Measurements from ENCODE around the gene NDUFAF8. TPM values are rescaled to one million over a fixed set of nuclear protein-coding genes. Genes with fewer than 3 reads are reported as not detected.

Gene NDUFAF8, protein sequence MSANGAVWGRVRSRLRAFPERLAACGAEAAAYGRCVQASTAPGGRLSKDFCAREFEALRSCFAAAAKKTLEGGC
- total RNA-seq (2022; extraction: Qiagen RNA extraction), result 99.5 to 232 TPM (median 212 TPM) in 5 replicates

DNA sequence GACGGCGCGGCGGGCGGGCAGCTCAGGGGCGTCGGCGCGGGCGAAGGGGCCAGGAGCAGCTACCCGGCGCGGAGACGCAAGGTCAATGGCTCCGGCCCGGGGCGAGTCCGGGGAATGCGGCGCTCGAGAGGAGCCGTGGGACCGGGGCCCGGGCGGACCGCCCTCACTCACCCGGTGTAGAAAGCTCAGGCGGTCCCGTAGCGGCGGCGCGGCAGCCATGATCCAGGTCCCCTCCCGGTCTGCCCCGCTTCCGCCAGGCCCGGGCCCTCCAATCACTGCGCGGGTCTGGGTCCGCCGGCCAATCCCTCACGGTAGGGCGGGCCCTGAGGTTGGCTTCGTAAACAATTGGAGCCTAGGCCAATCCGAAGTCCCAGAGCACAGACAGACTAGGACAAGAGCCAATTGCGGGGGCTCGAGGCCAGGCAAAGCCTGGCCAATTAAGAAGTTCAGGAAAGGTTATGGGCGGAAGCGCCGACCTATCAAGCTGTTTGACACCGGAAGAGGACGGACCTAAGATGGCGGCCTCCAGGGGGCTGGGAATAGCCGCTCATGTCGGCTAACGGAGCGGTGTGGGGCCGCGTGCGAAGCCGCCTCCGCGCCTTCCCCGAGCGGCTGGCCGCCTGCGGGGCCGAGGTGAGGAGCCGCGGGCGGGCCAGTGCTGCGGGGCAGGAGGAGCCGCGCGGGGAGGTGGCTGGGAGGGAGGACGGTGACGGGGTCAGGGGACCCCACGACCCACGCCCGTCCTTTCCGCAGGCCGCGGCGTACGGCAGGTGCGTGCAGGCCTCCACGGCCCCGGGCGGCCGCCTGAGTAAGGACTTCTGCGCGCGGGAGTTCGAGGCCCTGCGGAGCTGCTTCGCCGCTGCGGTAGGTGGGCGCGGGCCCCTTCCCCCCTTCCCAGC is at the start of gene NDUFAF8, which contains the start of gene TEPSIN:
TSS of gene NDUFAF8 (plus strand) at position 504 of the 899 bp plus-strand sequence. CDS start at position 550, 46 bp downstream.
TSS of gene TEPSIN (minus strand) at position 241 of the 899 bp plus-strand sequence. CDS start at position 219, 22 bp downstream.

DNA sequence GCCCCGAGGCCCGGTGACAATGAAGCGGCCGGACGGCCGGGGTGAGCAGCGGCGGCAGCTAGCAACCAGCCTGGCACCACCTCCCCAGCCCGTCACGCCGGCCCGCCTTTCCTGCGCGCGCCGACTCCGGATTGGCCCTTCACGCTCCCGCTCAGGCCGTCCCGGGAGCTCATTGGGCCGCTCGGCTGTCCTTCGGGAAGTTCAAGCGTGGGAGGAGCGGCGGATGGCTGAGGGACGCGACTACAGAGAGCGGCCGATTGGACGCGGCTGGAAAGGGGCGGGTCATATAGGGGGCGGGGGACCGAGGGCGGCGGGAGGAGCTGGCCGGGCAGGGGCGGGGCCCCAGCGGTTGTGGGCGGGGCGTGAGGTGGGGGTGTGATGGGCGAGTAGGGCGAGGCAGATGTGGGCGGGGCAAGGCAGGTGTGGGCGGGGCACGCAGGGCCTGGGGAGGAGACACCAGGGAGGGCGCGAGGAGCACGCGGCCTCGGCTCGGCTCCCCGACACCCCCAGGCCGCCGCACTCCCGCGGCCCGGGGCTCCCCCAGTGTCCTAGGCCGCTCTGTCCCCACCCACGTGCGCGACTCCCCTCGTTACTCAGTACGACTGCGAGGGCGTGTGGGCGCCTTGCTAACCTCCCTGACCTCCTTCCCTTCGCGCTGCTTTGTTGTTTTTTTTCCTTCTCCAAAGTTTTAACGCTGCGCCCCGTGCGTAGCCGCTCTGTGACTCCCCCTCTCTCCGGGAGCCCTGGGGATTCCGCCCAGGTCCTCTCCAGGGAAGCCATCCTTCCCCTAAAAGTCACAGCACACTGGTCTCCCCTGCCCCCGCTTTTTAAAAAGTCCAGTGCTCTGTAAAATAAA is 16.0 kb upstream of the NDUFAF8 start, which contains the start of gene CEP131:
TSS of gene CEP131 (minus strand) at position 60 of the 856 bp plus-strand sequence. CDS start 2,909 bp downstream, outside the sequence.

Other genes starting within 250 kb of the NDUFAF8 start
- 28.2 to 38.0 TPM (median 35.3 TPM) in 5 replicates for gene CHMP6, start 247.5 kb upstream of the NDUFAF8 start, total RNA-seq (2022; extraction: Qiagen RNA extraction)
- gene BAIAP2, start 204.2 kb upstream of the NDUFAF8 start, total RNA-seq (2022; extraction: Qiagen RNA extraction), result 98.5 to 123 TPM (median 117 TPM) in 5 replicates
- gene PVALEF, start 73.8 kb upstream of the NDUFAF8 start, total RNA-seq (2022; extraction: Qiagen RNA extraction), result not detected in 5 replicates
- gene AATK, start 73.1 kb upstream of the NDUFAF8 start, total RNA-seq (2022; extraction: Qiagen RNA extraction), result 0.25 to 0.65 TPM (median 0.33 TPM) in 5 replicates
- 6.0 to 9.8 TPM (median 8.0 TPM) in 5 replicates for gene CEP131, start 16.4 kb upstream of the NDUFAF8 start, total RNA-seq (2022; extraction: Qiagen RNA extraction)
- gene TEPSIN, start 263 bp upstream of the NDUFAF8 start, total RNA-seq (2022; extraction: Qiagen RNA extraction), result 17.8 to 29.7 TPM (median 28.2 TPM) in 5 replicates
- gene SLC38A10, start 56.0 kb downstream of the NDUFAF8 start, total RNA-seq (2022; extraction: Qiagen RNA extraction), result 48.0 to 77.5 TPM (median 76.0 TPM) in 5 replicates
- 6.4 to 10.5 TPM (median 9.6 TPM) in 5 replicates for gene BAHCC1, start 156.1 kb downstream of the NDUFAF8 start, total RNA-seq (2022; extraction: Qiagen RNA extraction)